ENCODE measurements around the gene TMOD1.
A peak's percentile ranks its signal among the peaks of the same experiment; 100 is the strongest.
"Not testable (repeated sequence)": the region's sequence is repeated elsewhere in the genome, so short reads cannot be mapped to it uniquely, and the experiment has no call there.

TMOD1 gene

DNA sequence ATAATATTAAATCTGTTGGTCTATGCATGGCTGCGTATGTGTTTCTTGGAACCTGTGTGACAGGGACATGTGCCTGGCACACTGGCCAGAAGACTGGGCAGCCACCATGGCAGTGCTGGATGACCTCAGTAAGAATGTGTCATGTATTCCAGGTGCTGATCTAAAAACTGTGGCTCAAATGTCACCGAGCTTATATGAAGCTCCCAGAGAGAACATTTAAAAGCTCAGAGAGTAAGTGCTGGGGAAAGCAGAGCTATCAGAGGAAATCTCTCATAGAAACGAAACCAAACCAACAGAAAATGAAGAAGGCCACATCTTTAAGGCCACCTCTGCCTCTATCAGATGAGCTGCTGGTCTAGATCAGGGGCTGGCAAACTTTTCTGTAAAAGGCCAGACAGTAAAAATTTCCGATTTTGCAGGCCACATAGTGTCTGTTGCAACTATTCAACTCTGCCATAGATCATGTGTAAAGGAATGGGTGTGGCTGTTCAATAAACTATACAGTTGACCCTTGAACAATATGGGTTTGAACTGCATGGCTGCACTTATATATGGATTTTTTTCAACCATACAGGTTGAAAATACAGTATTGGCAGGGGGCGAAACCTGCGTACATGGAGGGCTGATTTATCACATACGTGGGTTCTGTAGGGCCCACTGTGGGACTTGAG, 99.9 kb downstream of the TMOD1 start:
- H3K9ac ChIP-seq (ENCODE audit: low read depth, low read length) = no peak overlapping the region
- no peak overlapping the region for H3K4me3 ChIP-seq (ENCODE audit: low read depth, low read length)
- H3K27me3 ChIP-seq (ENCODE audit: control insufficient read depth, insufficient read depth, low read length) = no peaks in the 10 kb centered on the region
- no peaks in the 10 kb centered on the region for H3K9me3 ChIP-seq (ENCODE audit: control insufficient read depth, insufficient read depth, low read length)
- 0 out of 2 replicates have a peak, but pooled peaks cover 2% of the 10 kb centered on the region for H3K4me1 ChIP-seq (ENCODE audit: control insufficient read depth, insufficient read depth, low read length)
- H3K27ac ChIP-seq (ENCODE audit: low read depth, low read length) = no peak overlapping the region
- peaks cover 66% of the 10 kb centered on the region for H3K36me3 ChIP-seq (ENCODE audit: control insufficient read depth, insufficient read depth, low read length)

- 0 out of 2 replicates have a peak, but pooled peaks cover 2% of the 10 kb centered on the region for H3K4me1 ChIP-seq (ENCODE audit: control insufficient read depth, insufficient read depth, low read length)
- H3K27ac ChIP-seq (ENCODE audit: low read depth, low read length) = no peak overlapping the region
- no peaks in the 10 kb centered on the region for H3K27me3 ChIP-seq (ENCODE audit: control insufficient read depth, insufficient read depth, low read length)
- no peak overlapping the region for H3K4me3 ChIP-seq (ENCODE audit: low read depth, low read length)
- peaks cover 76% of the 10 kb centered on the region for H3K36me3 ChIP-seq (ENCODE audit: control insufficient read depth, insufficient read depth, low read length)
- no peaks in the 10 kb centered on the region for H3K9me3 ChIP-seq (ENCODE audit: control insufficient read depth, insufficient read depth, low read length)
- no peak overlapping the region for H3K9ac ChIP-seq (ENCODE audit: low read depth, low read length)
Measured at GRCh38 chr9:97602430-97602829, 101.0 kb downstream of the TMOD1 start.

DNA sequence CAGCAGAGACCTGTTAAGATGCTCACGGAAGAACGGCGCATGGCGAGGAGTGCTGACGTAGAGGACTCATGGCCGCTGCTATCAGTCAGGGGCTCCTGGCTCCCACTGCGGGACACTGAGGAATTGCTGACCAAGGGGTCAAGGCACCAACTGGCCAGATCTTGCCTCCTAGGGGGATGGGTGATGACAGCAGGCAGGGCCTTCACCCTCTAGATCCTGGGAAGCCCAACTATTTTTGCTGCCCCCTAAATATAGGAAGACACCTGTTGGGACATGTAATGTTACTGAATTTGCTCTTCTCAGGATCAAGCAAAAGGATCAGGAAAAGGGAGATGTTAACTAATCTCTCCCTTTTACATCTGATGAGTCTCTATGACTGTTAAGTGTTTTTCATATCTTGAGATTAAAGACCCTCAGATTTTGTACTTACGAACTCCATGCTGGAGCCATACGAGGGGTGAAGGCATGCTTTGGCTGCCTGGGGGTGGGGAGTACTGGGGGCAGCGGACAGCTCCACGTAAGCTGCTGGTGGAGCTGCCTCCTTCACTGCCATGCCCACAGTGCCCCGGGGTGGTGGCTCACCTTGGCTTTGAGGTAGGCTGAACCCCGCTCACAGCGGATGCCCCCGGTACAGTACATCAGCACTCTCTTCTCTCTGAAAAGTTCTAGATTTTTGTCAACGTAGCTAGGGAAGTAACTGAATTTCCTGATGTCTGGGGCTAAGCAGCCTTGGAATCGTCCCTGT, 103.6 kb downstream of the TMOD1 start:
- peaks cover 88% of the 10 kb centered on the region for H3K36me3 ChIP-seq (ENCODE audit: control insufficient read depth, insufficient read depth, low read length)
- H3K4me3 ChIP-seq (ENCODE audit: low read depth, low read length) = no peak overlapping the region
- H3K4me1 ChIP-seq (ENCODE audit: control insufficient read depth, insufficient read depth, low read length) = no peaks in the 10 kb centered on the region
- no peak overlapping the region for H3K27ac ChIP-seq (ENCODE audit: low read depth, low read length)
- H3K27me3 ChIP-seq (ENCODE audit: control insufficient read depth, insufficient read depth, low read length) = no peaks in the 10 kb centered on the region
- no peak overlapping the region for H3K9ac ChIP-seq (ENCODE audit: low read depth, low read length)
- H3K9me3 ChIP-seq (ENCODE audit: control insufficient read depth, insufficient read depth, low read length) = no peaks in the 10 kb centered on the region

DNA sequence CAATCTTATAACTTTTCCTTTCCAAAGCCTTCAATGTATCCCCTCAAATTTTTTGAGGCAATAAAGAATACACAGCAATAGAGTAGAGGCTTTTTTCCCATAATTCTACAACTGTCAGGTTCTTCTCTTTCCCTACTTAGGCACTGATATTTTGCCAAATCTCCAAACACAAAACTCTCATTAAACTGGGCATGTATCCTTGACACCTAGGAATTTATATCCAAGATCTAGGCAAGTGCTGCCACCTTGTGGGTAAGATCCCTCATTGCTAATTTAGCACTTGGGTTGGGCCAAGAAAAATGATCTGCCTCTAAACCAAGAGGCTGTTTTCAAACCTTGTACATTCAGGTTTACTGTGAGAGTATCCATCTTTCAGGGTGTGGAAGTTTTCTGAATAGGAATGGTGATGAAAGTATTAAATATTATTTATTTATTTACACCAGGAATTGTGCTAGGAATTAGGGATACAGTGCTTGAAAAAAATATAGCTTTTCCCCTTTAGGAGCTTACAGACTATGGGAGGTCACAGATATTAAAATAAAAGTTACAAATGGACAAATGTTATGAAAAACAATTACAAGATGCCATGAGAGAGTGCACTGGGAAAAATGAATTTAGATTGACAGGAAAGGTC, 114.1 kb downstream of the TMOD1 start:
- no peak overlapping the region for H3K9ac ChIP-seq (ENCODE audit: low read depth, low read length)
- no peaks in the 10 kb centered on the region for H3K27me3 ChIP-seq (ENCODE audit: control insufficient read depth, insufficient read depth, low read length)
- H3K4me1 ChIP-seq (ENCODE audit: control insufficient read depth, insufficient read depth, low read length) = no peaks in the 10 kb centered on the region
- H3K36me3 ChIP-seq (ENCODE audit: control insufficient read depth, insufficient read depth, low read length) = peaks cover 62% of the 10 kb centered on the region
- no peaks in the 10 kb centered on the region; the same call in 1 of the 2 replicates for H3K9me3 ChIP-seq (ENCODE audit: control insufficient read depth, insufficient read depth, low read length)
- H3K27ac ChIP-seq (ENCODE audit: low read depth, low read length) = no peak overlapping the region
- H3K4me3 ChIP-seq (ENCODE audit: low read depth, low read length) = no peak overlapping the region

- no peak overlapping the region for H3K27ac ChIP-seq (ENCODE audit: low read depth, low read length)
- H3K9ac ChIP-seq (ENCODE audit: low read depth, low read length) = no peak overlapping the region
- peaks cover 19% of the 10 kb centered on the region for H3K9me3 ChIP-seq (ENCODE audit: control insufficient read depth, insufficient read depth, low read length)
- no peak overlapping the region for H3K4me3 ChIP-seq (ENCODE audit: low read depth, low read length)
- H3K36me3 ChIP-seq (ENCODE audit: control insufficient read depth, insufficient read depth, low read length) = peaks cover 59% of the 10 kb centered on the region
- H3K27me3 ChIP-seq (ENCODE audit: control insufficient read depth, insufficient read depth, low read length) = no peaks in the 10 kb centered on the region
- H3K4me1 ChIP-seq (ENCODE audit: control insufficient read depth, insufficient read depth, low read length) = no peaks in the 10 kb centered on the region
Measured at GRCh38 chr9:97617939-97618416, 116.5 kb downstream of the TMOD1 start.

DNA sequence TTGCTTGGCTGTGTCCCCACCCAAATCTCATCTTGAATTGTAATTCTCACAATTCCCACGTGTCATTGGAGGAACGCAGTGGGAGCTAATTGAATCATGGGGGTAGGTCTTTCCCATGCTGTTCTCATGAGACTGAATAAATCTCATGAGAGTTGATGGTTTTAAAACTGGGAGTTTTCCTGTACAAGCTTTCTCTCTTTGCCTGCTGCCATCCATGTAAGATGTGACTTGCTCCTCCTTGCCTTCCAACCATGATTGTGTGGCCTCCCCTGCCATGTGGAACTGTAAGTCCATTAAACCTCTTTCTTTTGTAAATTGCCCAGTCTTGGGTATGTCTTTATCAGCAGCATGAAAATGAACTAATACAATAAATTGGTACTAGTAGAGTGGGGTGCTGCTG, 118.6 kb downstream of the TMOD1 start:
- H3K4me3 ChIP-seq (ENCODE audit: low read depth, low read length); H3K27me3 ChIP-seq (ENCODE audit: control insufficient read depth, insufficient read depth, low read length); H3K27ac ChIP-seq (ENCODE audit: low read depth, low read length); H3K9ac ChIP-seq (ENCODE audit: low read depth, low read length); H3K4me1 ChIP-seq (ENCODE audit: control insufficient read depth, insufficient read depth, low read length): not testable (repeated sequence)
- H3K36me3 ChIP-seq (ENCODE audit: control insufficient read depth, insufficient read depth, low read length) = peaks cover 62% of the 10 kb centered on the region
- H3K9me3 ChIP-seq (ENCODE audit: control insufficient read depth, insufficient read depth, low read length) = peaks cover 28% of the 10 kb centered on the region

GRCh38 chr9:97622483-97622882, 121.0 kb downstream of the TMOD1 start:
- Histone ChIP-seq H3K9me3 (ENCODE audit: control insufficient read depth, insufficient read depth, low read length) (peaks cover 28% of the 10 kb centered on the region), H3K36me3 (ENCODE audit: control insufficient read depth, insufficient read depth, low read length) (peaks cover 69% of the 10 kb centered on the region)
- not testable (repeated sequence) for H3K9ac ChIP-seq (ENCODE audit: low read depth, low read length); H3K27me3 ChIP-seq (ENCODE audit: control insufficient read depth, insufficient read depth, low read length); H3K27ac ChIP-seq (ENCODE audit: low read depth, low read length); H3K4me1 ChIP-seq (ENCODE audit: control insufficient read depth, insufficient read depth, low read length); H3K4me3 ChIP-seq (ENCODE audit: low read depth, low read length)

DNA sequence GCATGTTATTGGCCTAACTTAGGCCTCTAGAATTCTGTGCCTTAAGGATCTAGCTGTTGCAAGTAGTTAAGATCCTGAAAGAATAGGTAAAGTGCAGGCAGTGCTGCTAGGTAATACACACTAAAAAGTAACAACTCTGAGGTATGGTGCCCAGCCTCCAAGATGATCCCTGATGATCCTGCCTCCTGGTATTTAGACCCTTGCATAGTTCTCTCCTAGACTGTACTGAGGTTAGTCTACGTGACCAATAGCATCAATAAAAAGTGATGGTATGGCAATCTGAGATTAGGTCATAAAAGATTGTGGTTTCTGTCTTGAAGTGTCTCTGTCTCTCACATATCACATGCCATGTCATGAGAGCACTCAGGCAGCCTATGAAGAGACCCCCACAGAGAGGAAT, 122.5 kb downstream of the TMOD1 start:
- Histone ChIP-seq H3K27me3 (ENCODE audit: control insufficient read depth, insufficient read depth, low read length) (no peaks in the 10 kb centered on the region), H3K4me3 (ENCODE audit: low read depth, low read length) (no peak overlapping the region), H3K4me1 (ENCODE audit: control insufficient read depth, insufficient read depth, low read length) (peaks cover 4% of the 10 kb centered on the region; the same call in 1 of the 2 replicates), H3K27ac (ENCODE audit: low read depth, low read length) (no peak overlapping the region), H3K9me3 (ENCODE audit: control insufficient read depth, insufficient read depth, low read length) (peaks cover 28% of the 10 kb centered on the region), H3K9ac (ENCODE audit: low read depth, low read length) (no peak overlapping the region), H3K36me3 (ENCODE audit: control insufficient read depth, insufficient read depth, low read length) (peaks cover 65% of the 10 kb centered on the region)

DNA sequence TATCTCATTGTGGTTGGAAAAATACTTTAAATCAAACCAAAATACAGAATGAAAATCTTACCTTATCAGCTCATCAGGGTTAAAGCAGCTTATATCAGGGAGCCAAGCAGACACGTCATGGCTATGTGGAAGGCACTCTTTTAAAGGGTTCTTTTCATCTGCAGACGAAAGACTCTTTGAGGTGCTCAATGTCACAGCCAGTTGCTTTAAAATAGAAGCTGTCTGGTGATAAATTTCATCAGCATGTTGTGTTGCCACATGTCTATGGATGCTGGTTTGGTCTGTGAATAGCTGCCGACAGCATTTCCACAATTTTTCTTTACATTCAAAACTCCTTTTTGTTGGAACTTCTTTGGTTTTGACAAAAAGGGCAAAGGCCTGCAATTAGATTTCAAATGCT, 124.2 kb downstream of the TMOD1 start:
- no peak overlapping the region for H3K4me3 ChIP-seq (ENCODE audit: low read depth, low read length)
- no peaks in the 10 kb centered on the region for H3K27me3 ChIP-seq (ENCODE audit: control insufficient read depth, insufficient read depth, low read length)
- H3K4me1 ChIP-seq (ENCODE audit: control insufficient read depth, insufficient read depth, low read length) = peaks cover 6% of the 10 kb centered on the region; the same call in 1 of the 2 replicates
- H3K9ac ChIP-seq (ENCODE audit: low read depth, low read length) = no peak overlapping the region
- peaks cover 60% of the 10 kb centered on the region for H3K36me3 ChIP-seq (ENCODE audit: control insufficient read depth, insufficient read depth, low read length)
- H3K27ac ChIP-seq (ENCODE audit: low read depth, low read length) = no peak overlapping the region
- H3K9me3 ChIP-seq (ENCODE audit: control insufficient read depth, insufficient read depth, low read length) = peaks cover 28% of the 10 kb centered on the region

GRCh38 chr9:97627624-97628023, 126.2 kb downstream of the TMOD1 start:
- H3K9me3 ChIP-seq (ENCODE audit: control insufficient read depth, insufficient read depth, low read length) = peaks cover 13% of the 10 kb centered on the region
- H3K27ac ChIP-seq (ENCODE audit: low read depth, low read length) = no peak overlapping the region
- H3K27me3 ChIP-seq (ENCODE audit: control insufficient read depth, insufficient read depth, low read length) = no peaks in the 10 kb centered on the region
- H3K9ac ChIP-seq (ENCODE audit: low read depth, low read length) = no peak overlapping the region
- peaks cover 14% of the 10 kb centered on the region for H3K4me1 ChIP-seq (ENCODE audit: control insufficient read depth, insufficient read depth, low read length)
- H3K36me3 ChIP-seq (ENCODE audit: control insufficient read depth, insufficient read depth, low read length) = peaks cover 46% of the 10 kb centered on the region
- no peak overlapping the region for H3K4me3 ChIP-seq (ENCODE audit: low read depth, low read length)

GRCh38 chr9:97628668-97629067, 127.2 kb downstream of the TMOD1 start:
- Histone ChIP-seq H3K27me3 (ENCODE audit: control insufficient read depth, insufficient read depth, low read length) (no peaks in the 10 kb centered on the region), H3K9ac (ENCODE audit: low read depth, low read length) (no peak overlapping the region), H3K4me1 (ENCODE audit: control insufficient read depth, insufficient read depth, low read length) (peaks cover 14% of the 10 kb centered on the region), H3K4me3 (ENCODE audit: low read depth, low read length) (no peak overlapping the region), H3K36me3 (ENCODE audit: control insufficient read depth, insufficient read depth, low read length) (peaks cover 36% of the 10 kb centered on the region), H3K9me3 (ENCODE audit: control insufficient read depth, insufficient read depth, low read length) (peaks cover 4% of the 10 kb centered on the region; the same call in 1 of the 2 replicates), H3K27ac (ENCODE audit: low read depth, low read length) (peak overlapping the region; percentile 40)
